SK-N-SH (cell line): ENCODE data around the gene MYO1B. TPM values are rescaled to one million over a fixed set of nuclear protein-coding genes. Genes with fewer than 3 reads are reported as not detected.

Source experiments
- CTCF ChIA-PET: fragments of 300-600, 350-600 bp; formaldehyde crosslinking; extraction: SDS; loops from one replicate; lab custom pipeline; 2021; lab: Yijun Ruan, JAX
- POLR2A ChIA-PET: fragments of 350-600 bp; sonication (Branson Sonifier 250); formaldehyde crosslinking; extraction: SDS; loops from one replicate; lab custom pipeline; 2020; ENCODE audit warnings: antibody characterized with exemption, inconsistent platforms; lab: Yijun Ruan, JAX
- DNase-seq: peaks from one replicate; pipeline ENCODE4 v3.0.0; 2012
- H2AFZ ChIP-seq: fragments of 200-600 bp; sonication (generic); 2 replicates; pipeline ENCODE4 v1.8.1; 2016; ENCODE audit warnings: antibody characterized with exemption, mild to moderate bottlenecking, low read depth
- H3F3A ChIP-seq: fragments of 200-600 bp; sonication (generic); replicated peaks from 2 replicates; pipeline ENCODE3; 2016; ENCODE audit warnings: antibody characterized with exemption, mild to moderate bottlenecking; ENCODE audit not compliant: insufficient read depth
- H3K27ac ChIP-seq, 2 experiments: fragments of 200-500 bp in 1 of 2; fragments of 200-600 bp in 1 of 2; sonication (Bioruptor generic) in 1 of 2; sonication (generic), shearing (Covaris generic) in 1 of 2; 2 replicates each; pipeline versions ENCODE4 v1.5.1 to v1.6.1; 2014 to 2016; ENCODE audit warnings: low read depth in 2 of 2, inconsistent platforms in 1 of 2, low read length in 1 of 2, mild to moderate bottlenecking in 1 of 2, mixed read lengths in 1 of 2
- H3K27me3 ChIP-seq: fragments of 200-600 bp; sonication (generic), shearing (Covaris generic); 2 replicates; pipeline ENCODE4 v1.6.1; 2016; ENCODE audit warnings: mixed run types; ENCODE audit not compliant: insufficient read depth
- H3K36me3 ChIP-seq, 2 experiments: fragments of 200-500 bp in 1 of 2; fragments of 200-600 bp in 1 of 2; sonication (Bioruptor generic) in 1 of 2; sonication (generic) in 1 of 2; replicated peaks in 1 of 2; 2 replicates each; pipeline versions ENCODE3 to v1.5.1; 2014 to 2016; ENCODE audit warnings: low read length in 1 of 2, mild to moderate bottlenecking in 1 of 2; ENCODE audit not compliant: insufficient read depth in 2 of 2, control insufficient read depth in 1 of 2
- H3K4me1 ChIP-seq, 2 experiments: fragments of 200-500 bp in 1 of 2; fragments of 200-600 bp in 1 of 2; sonication (Bioruptor generic) in 1 of 2; sonication (generic), shearing (Covaris generic) in 1 of 2; 2 replicates each; pipeline versions ENCODE4 v1.5.1 to v1.6.1; 2014 to 2016; ENCODE audit warnings: low read depth in 1 of 2, low read length in 1 of 2, mixed run types in 1 of 2; ENCODE audit not compliant: insufficient read depth in 2 of 2, control insufficient read depth in 1 of 2
- H3K4me2 ChIP-seq: fragments of 200-600 bp; sonication (generic), shearing (Covaris generic); 2 replicates; pipeline ENCODE4 v1.6.1; 2017; ENCODE audit warnings: mixed run types
- H3K4me3 ChIP-seq, 2 experiments: fragments of 200-500 bp in 1 of 2; fragments of 200-600 bp in 1 of 2; sonication (Bioruptor generic) in 1 of 2; sonication (generic), shearing (Covaris generic) in 1 of 2; 2 replicates each; pipeline versions ENCODE4 v1.5.1 to v1.8.1; 2014 to 2016; ENCODE audit warnings: low read depth in 2 of 2, inconsistent platforms in 1 of 2, low read length in 1 of 2, mild to moderate bottlenecking in 1 of 2, mixed read lengths in 1 of 2, moderate library complexity in 1 of 2
- H3K79me2 ChIP-seq: fragments of 200-600 bp; sonication (generic); 2 replicates; pipeline ENCODE4 v1.8.1; 2017; ENCODE audit warnings: mild to moderate bottlenecking; ENCODE audit not compliant: insufficient read depth
- H3K9ac ChIP-seq: fragments of 200-600 bp; sonication (generic); 2 replicates; pipeline ENCODE4 v1.6.1; 2017; ENCODE audit warnings: mixed run types
- H3K9me2 ChIP-seq: fragments of 200-600 bp; sonication (generic); 2 replicates; pipeline ENCODE4 v1.6.1; 2017; ENCODE audit warnings: mixed run types
- H3K9me3 ChIP-seq: fragments of 200-600 bp; sonication (generic); 2 replicates; pipeline ENCODE4 v1.6.1; 2017; ENCODE audit warnings: mixed run types, mild to moderate bottlenecking, moderate library complexity
- H4K20me1 ChIP-seq: fragments of 200-600 bp; sonication (generic); 2 replicates; pipeline ENCODE4 v1.6.1; 2017; ENCODE audit warnings: mild to moderate bottlenecking, mixed run types; ENCODE audit not compliant: insufficient read depth
- CHD2 ChIP-seq: fragments of 150-350 bp; IDR thresholded peaks from 2 replicates; pipeline ENCODE4 v1.6.1; 2018; ENCODE audit warnings: low read length; ENCODE audit not compliant: partially characterized antibody
- EP300 ChIP-seq, 2 experiments: IDR thresholded peaks; 2 replicates each; pipeline versions ENCODE4 v1.4.0 to v1.6.1; 2012; ENCODE audit warnings: borderline replicate concordance in 1 of 2, low read depth in 1 of 2, low read length in 1 of 2
- EZH2phosphoT487 ChIP-seq: fragments of 200-600 bp; sonication (generic); IDR thresholded peaks from 2 replicates; pipeline ENCODE4 v1.6.1; 2017; ENCODE audit warnings: low read depth, mixed run types, mild to moderate bottlenecking, antibody characterized with exemption, moderate library complexity, borderline replicate concordance
- FOSL2 ChIP-seq: IDR thresholded peaks from 2 replicates; pipeline ENCODE4 v1.4.0; 2012; ENCODE audit warnings: low read depth, mild to moderate bottlenecking, moderate library complexity, borderline replicate concordance
- GABPA ChIP-seq: IDR thresholded peaks from 2 replicates; pipeline ENCODE4 v1.4.0; 2012; ENCODE audit warnings: low read depth, mild to moderate bottlenecking
- JUND ChIP-seq: IDR thresholded peaks from 2 replicates; pipeline ENCODE4 v1.4.0; 2012
- MEF2A ChIP-seq: IDR thresholded peaks from 2 replicates; pipeline ENCODE4 v1.4.0; 2012; ENCODE audit warnings: low read depth, borderline replicate concordance
- NFIC ChIP-seq: IDR thresholded peaks from 2 replicates; pipeline ENCODE4 v1.4.0; 2012; ENCODE audit warnings: borderline replicate concordance
- NRF1 ChIP-seq: IDR thresholded peaks from 2 replicates; pipeline ENCODE4 v1.6.1; 2012; ENCODE audit warnings: low read depth, mild to moderate bottlenecking, low read length
- PBX3 ChIP-seq: IDR thresholded peaks from 2 replicates; pipeline ENCODE4; 2012
- POLR2AphosphoS5 ChIP-seq: IDR thresholded peaks from 2 replicates; pipeline ENCODE4 v1.6.1; 2012; ENCODE audit warnings: low read depth, low read length
- REST ChIP-seq: IDR thresholded peaks from 2 replicates; pipeline ENCODE4 v1.6.1; 2012; ENCODE audit warnings: mild to moderate bottlenecking, low read depth, low read length, moderate library complexity
- TAF1 ChIP-seq: IDR thresholded peaks from 2 replicates; pipeline ENCODE4 v1.6.1; 2012; ENCODE audit warnings: low read depth, mild to moderate bottlenecking, low read length, moderate library complexity, borderline replicate concordance
- TCF12 ChIP-seq: IDR thresholded peaks from 2 replicates; pipeline ENCODE4 v1.4.0; 2012
- TEAD4 ChIP-seq: IDR thresholded peaks from 2 replicates; pipeline ENCODE4 v1.4.0; 2012; ENCODE audit warnings: mild to moderate bottlenecking, borderline replicate concordance; ENCODE audit not compliant: insufficient read depth
- ZBTB33 ChIP-seq: IDR thresholded peaks from 2 replicates; pipeline ENCODE4 v1.4.0; 2012; ENCODE audit warnings: low read depth, borderline replicate concordance
- WGBS: methylation state at CpG from one replicate; pipeline ENCODE4 v1.1.6; 2017; ENCODE audit warnings: low lambda C conversion rate; 5-methylcytosine and 5-hydroxymethylcytosine counted together
- polyA plus RNA-seq, 3 experiments: library from polyadenylated mRNA; depleted of rRNA; stranded (reverse); fragments of >200 nt; gene quantifications; 2 replicates each; pipeline ENCODE4 v1.2.3, GENCODE V29; 2012
- TF ChIP-seq, protein P1 (sequence below): fragments of 150-350 bp; IDR thresholded peaks from 2 replicates; pipeline ENCODE4 v1.6.1; 2017; ENCODE audit warnings: antibody characterized with exemption, low read length, low read depth, borderline replicate concordance
- TF ChIP-seq, protein P2 (sequence below): fragments of 150-350 bp; IDR thresholded peaks from 2 replicates; pipeline ENCODE4 v1.6.1; 2016; ENCODE audit warnings: mild to moderate bottlenecking, low read depth, low read length

Gene MYO1B
- polyA plus RNA-seq, 1 of the 3 experiments (the other 2 are of a cell fraction): 20.2 TPM

- no peaks in the 10 kb centered on the region for H3K9me2 ChIP-seq
- peaks cover 77 to 97% of the 10 kb centered on the region in 2 experiments for H3K36me3 ChIP-seq
- H3K9me3 ChIP-seq: no peaks in the 10 kb centered on the region
- H2AFZ ChIP-seq: no peak overlapping the region
- WGBS: 87% methylated on average over 6 of the region's 6 CpGs
- CTCF ChIA-PET: interaction anchor here (1.3 to 3.5 kb wide), 3 partner anchors 30 to 111 kb away, joined by 3 to 13 read pairs (median 3); no protein-coding TSS in a partner anchor
- H3F3A ChIP-seq: peaks cover 5% of the 10 kb centered on the region
- H3K4me2 ChIP-seq: no peak overlapping the region
- H3K4me1 ChIP-seq: no peaks in the 10 kb centered on the region
- no peak overlapping the region for H3K27ac ChIP-seq
- H3K4me3 ChIP-seq: no peak overlapping the region
- H3K27me3 ChIP-seq: no peaks in the 10 kb centered on the region
- H3K79me2 ChIP-seq: no peaks in the 10 kb centered on the region
- no peaks in the 10 kb centered on the region for H4K20me1 ChIP-seq
- no peak overlapping the region for H3K9ac ChIP-seq
- no peak for DNase-seq
- POLR2A ChIA-PET: no interaction called here
- TF ChIP-seq GABPA (no peak), TCF12 (no peak), TAF1 (no peak), POLR2AphosphoS5 (no peak), CHD2 (no peak), JUND (no peak), PBX3 (no peak), FOSL2 (no peak), ZBTB33 (no peak), EZH2phosphoT487 (no peak), EP300 (IDR thresholded peaks at IDR 0.05; ENCODE audit: borderline replicate concordance in 1 of 2, low read depth in 1 of 2, low read length in 1 of 2) (no peak), NFIC (no peak), NRF1 (no peak), REST (no peak), MEF2A (no peak), TEAD4 (no peak)
- TF ChIP-seq, protein P1, sequence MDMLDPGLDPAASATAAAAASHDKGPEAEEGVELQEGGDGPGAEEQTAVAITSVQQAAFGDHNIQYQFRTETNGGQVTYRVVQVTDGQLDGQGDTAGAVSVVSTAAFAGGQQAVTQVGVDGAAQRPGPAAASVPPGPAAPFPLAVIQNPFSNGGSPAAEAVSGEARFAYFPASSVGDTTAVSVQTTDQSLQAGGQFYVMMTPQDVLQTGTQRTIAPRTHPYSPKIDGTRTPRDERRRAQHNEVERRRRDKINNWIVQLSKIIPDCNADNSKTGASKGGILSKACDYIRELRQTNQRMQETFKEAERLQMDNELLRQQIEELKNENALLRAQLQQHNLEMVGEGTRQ: no peak
- TF ChIP-seq, protein P2, sequence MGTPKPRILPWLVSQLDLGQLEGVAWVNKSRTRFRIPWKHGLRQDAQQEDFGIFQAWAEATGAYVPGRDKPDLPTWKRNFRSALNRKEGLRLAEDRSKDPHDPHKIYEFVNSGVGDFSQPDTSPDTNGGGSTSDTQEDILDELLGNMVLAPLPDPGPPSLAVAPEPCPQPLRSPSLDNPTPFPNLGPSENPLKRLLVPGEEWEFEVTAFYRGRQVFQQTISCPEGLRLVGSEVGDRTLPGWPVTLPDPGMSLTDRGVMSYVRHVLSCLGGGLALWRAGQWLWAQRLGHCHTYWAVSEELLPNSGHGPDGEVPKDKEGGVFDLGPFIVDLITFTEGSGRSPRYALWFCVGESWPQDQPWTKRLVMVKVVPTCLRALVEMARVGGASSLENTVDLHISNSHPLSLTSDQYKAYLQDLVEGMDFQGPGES: no peak
Observed at GRCh38 chr2:191410646-191411436, 165.6 kb downstream of the MYO1B start.
